Fibroblast of peridontal ligament (primary cell): ENCODE measurements around the gene MIPOL1.
"Not testable (repeated sequence)": the region's sequence is repeated elsewhere in the genome, so short reads cannot be mapped to it uniquely, and the experiment has no call there.

ENCODE experiments used
- DNase-seq: peaks from one replicate; pipeline ENCODE4 v3.0.0-alpha.2; 2010; ENCODE audit errors: extremely low read depth

The MIPOL1 gene

DNA sequence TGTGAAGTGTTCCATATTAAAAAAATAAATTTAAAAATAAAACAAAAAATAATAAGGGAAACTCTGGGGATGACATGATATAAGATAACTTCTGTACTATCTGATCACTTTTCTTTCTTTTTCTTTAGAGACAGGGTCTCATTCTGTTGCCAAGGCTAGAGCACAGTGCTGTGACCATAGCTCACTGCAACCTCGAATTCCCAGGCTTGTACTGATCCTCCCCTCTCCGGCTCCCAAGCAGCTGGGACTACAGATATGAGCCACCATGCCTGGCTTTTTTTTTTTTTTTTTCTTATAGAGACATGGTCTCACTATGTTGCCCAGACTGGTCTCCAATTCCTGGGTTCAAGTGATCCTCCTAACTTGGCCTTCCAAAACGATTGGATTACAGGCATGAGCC lies 10.4 kb upstream of the MIPOL1 start:
- no peak for DNase-seq

DNA sequence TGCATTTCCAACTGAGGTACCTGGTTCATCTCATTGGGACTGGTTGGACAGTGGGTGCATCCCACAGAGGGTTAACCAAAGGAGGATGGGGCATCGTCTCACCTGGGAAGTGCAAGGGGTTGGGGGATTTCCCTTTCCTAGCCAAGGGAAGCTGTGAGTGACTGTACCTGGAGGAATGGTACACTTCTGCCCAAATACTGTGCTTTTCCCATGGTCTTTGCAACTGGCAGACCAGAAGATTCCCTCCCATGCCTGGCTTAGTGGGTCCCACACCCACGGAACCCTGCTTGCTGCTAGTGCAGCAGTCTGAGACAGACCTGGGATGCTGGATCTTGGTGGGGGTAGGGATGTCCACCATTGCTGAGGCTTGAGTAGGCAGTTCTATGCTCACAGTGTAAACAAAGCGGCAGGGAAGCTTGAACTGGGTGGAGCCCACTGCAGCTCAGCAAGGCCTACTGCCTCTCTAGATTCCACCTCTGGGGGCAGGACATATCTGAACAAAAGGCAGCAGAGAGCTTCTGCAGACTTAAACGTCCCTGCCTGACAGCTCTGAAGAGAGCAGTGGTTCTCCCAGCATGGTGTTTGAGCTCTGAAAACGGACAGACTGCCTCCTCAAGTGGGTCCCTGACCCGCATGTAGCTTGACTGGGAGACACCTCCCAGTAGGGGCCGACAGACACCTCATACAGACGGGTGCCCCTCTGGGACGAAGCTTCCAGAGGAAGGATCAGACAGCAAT lies 9.7 kb upstream of the MIPOL1 start:
- not testable (repeated sequence) for DNase-seq

DNA sequence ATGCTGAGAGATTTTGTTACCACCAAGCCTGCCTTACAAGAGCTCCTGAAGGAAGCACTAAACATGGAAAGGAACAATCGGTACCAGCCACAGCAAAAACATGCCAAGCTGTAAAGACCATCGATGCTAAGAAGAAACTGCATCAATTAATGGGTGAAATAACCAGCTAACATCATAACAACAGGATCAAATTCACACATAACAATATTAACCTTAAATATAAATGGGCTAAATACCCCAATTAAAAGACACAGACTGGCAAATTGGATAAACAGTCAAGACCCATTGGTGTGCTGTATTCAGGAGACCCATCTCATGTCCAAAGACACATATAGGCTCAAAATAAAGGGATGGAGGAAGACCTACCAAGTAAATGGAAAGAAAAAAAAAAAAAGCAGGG lies 8.0 kb upstream of the MIPOL1 start:
- DNase-seq, result not testable (repeated sequence)

DNA sequence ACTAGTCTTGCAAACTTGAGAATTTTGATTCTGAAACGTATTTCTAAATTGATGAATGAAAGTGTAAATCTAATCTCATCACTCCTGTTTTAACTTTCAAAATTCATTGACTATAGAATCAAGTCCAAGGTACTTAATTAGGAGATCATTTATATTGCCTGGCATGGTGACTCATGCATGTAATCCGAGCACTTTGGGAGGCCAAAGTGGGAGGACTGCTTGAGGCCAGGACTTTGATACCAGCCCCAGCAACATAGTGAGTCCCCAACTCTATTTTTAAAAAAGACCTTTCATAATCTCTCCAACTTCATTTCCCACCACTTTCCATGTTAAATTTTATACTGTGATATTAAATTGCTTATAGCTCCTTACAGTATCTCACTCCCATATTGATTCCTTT lies 3.0 kb upstream of the MIPOL1 start:
- DNase-seq, result no peak

DNA sequence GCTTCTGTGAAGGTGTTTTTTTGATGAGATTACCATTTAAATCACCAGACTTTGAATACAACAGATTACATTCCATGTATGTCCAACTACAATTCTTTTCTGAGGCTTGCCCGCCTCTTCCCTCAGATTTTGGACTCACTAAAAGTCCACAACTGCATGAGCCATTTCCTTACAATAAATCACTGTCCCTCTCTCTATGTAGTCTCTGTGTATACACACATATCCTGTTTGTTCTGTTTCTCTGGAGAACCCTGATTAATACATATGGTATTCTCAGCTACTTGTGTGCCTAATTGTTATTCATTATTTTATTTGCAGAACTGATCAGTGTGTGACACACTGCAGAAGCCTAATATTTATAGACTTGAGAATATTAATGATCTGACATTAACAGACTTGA lies 2.4 kb upstream of the MIPOL1 start:
- DNase-seq, result no peak

DNA sequence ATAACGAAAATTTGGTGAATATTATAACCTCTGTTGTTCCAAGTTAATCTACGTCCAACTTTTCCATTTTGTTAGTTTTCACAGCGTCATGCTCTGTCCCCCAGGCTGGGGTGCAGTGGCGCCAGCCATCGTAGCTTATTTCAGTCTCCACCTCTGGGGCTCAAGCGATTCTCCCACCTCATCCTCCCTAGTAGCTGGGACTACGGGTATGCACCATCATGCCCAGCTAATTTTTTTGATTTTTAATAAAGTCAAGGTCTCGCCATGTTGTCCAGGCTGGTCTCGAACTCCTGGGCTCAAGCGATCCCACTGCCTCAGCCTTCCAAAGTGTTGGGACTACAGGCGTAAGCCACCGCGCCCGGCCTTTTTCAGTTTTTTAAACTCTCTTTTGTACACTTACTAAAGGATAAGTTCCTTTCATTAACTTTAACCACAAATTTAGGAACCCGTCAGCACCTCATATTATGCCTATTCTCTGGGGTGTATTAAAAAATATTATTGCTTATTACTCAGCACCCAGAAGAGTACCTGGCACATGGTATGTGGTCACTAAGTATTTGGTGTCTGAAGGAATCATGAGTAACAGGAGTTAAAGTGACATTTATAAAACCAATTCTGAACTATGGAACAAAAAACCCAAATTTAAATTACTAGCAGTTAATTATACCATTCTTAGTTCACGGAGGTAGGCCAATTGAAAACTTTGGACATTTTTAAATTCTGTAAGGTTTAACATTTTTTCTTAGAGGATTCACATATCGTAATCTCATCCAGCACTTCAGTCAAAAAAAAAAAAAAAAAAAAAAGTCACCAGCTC lies 925 bp upstream of the MIPOL1 start:
- no peak for DNase-seq

DNA sequence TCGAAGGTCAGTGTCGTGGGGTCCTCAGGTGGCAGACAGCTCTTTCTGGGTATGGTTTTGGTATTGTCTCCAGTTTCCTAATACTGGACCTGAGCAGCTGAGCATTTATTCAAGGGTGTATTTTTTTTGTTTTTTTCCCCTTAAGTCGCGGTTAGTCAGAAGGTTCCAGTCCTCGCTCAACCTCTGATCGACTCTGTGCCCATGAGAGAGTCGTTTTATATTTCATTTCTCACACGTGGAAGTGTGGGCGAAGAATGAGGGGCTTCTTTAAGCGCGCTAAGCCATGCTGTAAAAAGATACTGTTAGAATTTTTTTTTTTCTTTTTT lies 499 bp downstream of the MIPOL1 start:
- no peak for DNase-seq

DNA sequence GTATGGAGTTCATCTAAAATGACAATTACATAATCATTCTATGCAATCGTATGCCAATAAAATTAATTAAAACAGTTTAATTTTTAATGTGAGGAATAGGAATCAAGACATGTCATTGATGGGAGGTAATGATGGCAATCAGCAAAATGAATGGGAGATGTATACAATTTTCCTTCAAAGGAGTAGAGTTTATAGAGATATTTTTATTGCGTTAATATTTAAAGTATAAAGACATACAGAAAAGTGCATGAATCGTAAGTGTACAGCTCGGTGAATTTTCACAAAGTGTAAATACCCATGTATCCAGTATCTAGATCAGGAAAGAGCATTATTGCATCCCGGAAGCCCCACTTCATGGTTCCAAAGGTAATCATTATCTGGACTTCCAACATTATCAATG lies 1.2 kb downstream of the MIPOL1 start:
- no peak for DNase-seq

DNA sequence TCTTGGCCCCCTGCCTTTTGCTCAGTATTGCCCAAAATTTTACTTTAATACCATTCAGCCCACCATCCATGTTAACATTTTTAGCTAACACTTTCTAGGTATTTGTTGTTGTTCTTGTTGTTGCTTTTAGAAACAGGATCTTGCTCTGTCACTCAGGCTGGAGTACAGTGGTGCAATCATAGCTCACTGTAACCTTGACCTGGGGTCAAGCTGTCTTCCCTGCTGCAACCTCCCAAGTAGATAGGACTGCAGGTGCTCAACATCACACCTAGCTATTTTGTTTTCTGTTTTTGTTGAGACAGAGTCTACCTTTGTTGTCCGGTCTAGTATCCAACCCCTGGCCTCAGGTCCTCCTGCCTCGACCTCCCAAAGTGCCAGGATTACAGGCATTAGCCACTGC lies 4.0 kb downstream of the MIPOL1 start:
- DNase-seq, result no peak

DNA sequence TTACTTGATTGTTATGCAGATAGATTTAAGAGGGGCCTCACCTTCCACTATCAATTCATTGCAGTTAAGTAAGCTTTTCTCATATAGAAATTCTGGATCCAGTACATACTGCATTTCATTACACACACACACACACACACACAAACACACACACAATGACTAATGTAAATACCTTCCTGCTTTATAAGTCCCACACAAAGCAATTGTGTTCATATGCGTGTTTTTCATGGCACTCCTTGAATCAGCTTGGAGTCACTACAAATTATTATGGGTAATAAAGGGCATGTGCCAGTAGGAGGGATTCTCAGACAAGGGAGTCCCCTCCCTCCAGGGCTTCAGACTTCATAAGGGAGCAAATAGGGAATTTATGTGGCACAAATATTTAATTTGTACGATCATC lies 4.5 kb downstream of the MIPOL1 start:
- no peak for DNase-seq

DNA sequence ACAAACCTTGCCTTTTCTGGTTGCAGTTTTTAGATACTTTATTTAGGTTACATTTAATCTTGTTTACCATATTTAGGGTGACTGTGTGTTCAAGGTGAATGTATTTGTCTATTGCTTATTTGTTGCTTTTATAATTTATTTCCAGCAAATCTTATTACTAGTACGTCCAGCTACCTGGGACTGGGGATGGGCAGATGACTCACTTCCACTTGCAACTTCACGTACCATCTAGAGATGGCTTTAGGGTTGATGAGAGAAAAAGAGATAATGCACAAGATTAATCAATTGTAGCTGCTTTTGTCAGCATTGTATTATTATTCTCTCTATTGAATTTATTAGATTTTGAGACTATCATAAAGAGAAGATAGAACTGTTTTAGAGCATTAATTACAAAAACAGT lies 5.1 kb downstream of the MIPOL1 start:
- DNase-seq, result no peak

DNA sequence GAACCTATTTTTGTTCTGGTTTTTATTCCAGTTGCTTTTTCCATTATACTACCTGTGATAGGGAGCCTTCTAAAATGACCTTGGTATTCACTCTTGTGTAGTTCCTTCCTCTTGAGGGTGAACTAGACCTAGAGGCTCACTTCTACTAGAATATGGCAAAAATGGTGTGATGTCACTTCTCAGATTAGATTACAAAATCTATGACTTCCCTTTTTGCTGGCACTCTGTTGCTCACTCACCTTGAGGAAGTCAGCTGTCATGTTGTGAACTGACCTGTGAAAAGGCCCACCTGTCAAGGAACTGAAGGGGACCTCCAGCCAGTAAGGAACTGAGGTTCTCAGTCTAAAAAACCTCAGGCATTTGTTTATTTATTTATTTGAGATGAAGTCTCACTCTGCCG lies 5.7 kb downstream of the MIPOL1 start:
- DNase-seq, result no peak

DNA sequence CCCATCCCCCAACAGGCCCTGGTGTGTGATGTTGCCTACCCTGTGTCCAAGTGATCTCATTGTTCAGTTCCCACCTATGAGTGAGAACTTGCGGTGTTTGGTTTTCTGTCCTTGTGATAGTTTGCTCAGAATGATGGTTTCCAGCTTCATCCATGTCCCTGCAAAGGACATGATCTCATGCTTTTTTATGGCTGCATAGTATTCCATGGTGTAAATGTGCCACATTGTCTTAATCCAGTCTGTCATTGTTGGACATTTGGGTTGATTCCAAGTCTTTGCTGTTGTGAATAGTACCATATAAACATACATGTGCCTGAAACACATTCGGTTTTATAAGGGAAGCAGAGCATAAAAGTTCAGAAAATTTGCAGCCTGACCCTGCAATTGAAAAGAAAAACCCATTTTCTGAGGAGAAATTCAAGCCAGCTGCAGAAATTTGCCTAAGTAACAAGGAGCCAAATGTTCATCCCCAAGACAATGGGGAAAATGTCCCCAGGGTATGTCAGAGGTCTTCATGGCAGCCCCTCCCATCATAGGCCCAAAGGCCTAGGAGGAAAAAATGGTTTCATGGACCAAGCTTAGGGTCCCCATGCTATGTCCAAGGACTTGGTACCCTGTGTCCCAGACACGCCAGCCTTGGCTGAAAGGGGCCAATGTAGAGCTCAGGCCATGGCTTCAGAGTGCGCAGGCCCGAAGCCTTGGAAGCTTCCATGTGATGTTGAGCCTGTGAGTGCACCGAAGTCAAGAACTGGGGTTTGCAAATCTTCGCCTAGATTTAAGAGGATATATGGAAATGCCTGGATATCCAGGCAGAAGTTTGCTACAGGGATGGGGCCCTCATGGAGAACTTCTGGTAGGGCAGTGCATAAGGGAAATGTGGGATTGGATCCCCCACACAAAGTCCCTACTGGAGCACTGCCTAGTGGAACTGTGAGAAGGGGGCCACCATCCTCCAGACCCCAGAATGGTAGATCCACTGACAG lies 8.2 kb downstream of the MIPOL1 start:
- not testable (repeated sequence) for DNase-seq

DNA sequence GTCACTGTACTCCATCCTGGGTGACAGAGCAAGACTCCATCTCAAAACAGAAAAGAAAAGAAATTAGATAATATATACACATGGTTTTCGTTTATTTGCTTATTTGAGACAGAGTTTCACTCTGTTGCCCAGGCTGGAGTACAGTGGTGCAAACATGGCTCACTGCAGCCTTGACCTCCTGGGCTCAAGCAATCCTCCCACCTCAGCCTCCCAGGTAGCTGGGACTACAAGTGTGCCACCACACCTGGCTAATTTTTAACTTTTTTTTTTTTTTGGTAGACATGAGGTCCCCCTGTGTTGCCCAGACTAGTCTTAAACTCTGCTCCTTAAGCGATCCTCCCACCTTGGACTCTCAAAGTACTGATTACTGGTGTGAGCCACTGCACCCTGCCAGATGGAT lies 11.9 kb downstream of the MIPOL1 start:
- not testable (repeated sequence) for DNase-seq

DNA sequence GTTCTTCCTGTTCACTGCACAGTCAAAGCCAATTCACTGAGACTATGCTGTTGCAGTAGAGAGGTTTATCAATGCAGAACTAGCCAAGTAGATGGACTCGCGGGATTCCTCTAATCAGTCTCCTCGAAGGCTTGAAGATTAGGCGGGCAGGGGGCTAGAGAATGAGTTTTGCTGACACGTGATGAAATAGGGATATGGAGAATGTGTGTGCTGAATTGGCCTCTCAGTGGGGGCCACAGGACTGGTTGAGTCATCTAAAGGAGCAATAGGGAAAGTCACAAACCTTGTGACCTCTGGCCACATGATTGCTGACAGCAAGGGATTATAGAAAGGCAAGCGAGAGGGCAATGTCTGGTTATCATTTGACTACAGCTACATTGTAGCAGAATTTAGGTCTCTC lies 12.7 kb downstream of the MIPOL1 start:
- DNase-seq, result no peak

DNA sequence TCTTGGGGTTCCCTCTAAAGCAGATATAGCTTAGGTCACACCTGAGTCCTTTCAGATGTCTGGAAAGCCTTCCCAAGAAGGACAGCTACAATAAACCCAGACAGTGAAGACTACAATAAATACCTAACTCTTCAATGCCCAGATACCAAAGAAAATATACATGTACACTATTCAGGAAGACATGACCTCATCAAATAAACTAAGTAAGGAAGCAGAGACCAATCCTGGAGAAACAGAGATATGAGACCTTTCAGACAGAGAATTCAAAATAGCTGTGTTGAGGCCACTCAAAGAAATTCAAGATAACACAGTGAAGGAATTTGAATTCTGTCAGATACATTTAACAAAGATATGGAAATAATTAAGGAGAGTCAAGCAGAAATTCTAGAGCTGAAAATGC lies 15.3 kb downstream of the MIPOL1 start:
- DNase-seq, result no peak

DNA sequence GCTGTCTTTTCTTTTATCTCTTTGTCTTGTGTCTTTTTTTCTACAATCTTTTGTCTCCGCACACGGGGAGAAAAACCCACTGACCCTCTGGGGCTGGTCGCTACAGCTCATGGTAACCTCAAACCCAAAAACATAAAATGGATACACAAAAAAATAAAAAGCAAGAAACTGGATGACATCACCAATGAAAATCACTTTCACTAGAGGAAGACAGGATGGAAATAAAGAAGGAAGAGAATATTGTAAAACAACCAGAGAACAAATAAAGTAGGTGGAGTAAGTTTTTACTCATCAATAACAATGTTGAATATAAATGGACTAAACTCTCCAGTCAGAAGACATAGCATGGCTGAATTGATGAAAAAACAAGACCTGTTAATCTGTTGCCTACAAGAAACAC lies 17.6 kb downstream of the MIPOL1 start:
- no peak for DNase-seq

DNA sequence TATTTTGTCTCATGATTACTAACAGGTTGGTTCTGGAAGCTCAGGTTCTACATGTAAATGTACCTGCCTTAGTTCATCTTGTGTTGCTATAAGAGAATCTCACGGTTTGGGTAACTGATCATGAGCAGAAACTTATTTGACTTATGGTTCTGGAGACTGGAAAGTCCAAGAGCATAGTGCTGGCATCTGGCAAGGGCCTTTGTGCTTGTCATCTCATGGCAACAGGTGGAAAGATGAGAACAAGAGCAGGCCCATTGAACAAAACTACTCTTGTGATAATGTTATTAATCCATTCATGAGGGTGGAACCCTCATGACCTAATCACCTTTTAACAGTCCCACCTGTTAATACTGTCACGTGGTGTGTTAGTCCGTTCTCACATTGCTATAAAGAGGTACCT lies 23.3 kb downstream of the MIPOL1 start:
- DNase-seq, result no peak

DNA sequence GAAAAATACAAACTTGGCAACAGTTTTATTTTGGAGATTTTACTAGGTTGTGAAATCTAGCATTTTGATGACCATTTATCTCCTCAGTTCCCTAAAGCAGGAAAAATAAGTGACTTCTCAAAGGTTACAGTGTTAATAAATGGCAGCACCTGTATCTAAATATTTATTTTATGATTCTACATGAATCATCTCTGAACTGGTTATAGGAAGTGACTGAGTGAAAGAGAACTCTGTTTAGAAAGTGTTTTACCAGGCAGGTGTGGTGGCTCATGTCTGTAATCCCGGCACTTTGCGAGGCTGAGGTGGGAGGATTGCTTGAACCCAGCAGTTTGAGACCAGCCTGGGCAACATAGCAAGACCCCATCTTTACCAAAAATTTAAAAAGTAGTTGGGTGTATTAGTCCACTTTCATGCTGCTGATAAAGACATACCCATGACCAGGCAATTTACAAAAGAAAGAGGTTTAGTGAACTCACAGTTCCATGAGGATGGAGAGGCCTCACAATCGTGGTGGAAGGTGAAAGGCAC lies 26.3 kb downstream of the MIPOL1 start:
- DNase-seq, result no peak

DNA sequence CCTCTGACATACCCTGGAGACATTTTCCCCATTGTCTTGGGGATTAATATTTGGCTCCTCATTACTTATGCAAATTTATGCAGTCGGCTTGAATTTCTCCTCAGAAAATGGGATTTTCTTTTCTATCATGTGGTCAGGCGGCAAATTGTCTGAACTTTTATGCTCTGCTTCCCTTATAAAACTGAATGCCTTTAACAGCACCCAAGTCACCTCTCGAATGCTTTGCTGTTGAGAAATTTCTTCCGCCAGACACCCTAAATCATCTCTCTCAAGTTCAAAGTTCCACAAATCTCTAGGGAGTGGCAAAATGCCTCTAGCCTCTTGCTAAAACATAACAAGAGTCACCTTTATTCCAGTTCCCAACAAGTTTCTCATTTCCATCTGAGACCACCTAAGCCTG lies 27.9 kb downstream of the MIPOL1 start:
- DNase-seq, result not testable (repeated sequence)

DNA sequence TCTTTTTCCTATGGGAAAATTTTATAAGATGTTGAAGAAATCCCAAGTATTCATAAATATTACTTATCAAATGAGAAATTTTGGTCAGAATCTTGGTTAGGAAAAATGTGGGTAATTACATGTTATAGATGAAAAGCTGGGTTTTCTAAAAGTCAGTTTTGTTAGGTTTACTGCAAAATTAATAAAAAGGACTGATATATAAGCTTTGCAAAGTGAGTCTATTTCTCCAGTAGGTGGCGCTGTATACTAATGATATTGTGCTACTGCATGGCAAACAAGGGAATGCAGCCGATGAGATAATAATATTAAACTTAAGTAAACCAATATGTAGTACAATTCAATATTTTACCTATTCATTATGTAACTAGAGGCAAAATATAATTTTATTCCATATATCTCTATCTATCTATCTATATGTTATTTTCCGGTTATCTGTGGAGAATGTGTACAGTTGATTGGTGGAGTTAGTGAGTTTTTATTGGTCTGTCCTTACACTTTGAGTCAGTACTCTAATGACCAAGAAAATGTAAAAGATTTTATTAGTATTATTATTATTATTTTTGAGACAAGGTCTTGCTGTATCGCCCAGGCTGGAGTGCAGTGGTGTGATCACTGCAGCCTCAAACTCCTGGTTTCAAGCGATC lies 32.9 kb downstream of the MIPOL1 start:
- DNase-seq, result peak; percentile 85
